Measurements from ENCODE around the gene SPTBN1. TPM values are rescaled to one million over a fixed set of nuclear protein-coding genes. Genes with fewer than 3 reads are reported as not detected.

SPTBN1 gene
- total and polyA plus RNA-seq, 2 of the 4 experiments (the other 2 are of a cell fraction): 49.1 to 241 TPM

DNA sequence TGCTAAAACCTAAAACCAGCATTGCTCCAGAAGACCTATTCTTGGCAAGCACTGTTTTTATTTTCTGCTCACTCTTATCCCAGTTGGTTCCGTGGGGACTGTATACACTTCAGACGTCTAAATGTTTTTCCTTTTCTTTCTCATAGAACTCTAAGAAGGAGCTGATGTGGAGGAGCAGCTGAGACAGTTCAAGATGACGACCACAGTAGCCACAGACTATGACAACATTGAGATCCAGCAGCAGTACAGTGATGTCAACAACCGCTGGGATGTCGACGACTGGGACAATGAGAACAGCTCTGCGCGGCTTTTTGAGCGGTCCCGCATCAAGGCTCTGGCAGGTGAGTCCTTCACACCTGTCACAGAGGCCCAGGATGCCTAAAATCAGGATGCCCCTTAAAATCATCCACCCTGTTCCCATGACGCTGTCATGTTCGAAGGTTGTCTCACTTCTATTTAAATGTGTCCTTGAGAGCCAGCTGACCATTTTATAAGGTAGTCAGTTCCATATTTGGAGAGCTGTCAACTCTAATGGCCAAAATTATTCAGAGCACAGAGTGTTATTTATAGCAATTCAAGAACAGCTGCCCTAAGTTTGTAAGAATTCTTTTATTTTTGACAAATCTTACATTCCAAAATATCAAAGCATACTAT lies 70.2 kb downstream of the SPTBN1 start:
- CTCF ChIA-PET: no interaction called here

More for the DNA sequence above, 70.2 kb downstream of the SPTBN1 start:
- Histone ChIP-seq H3K56ac (ENCODE audit: extremely low read depth, insufficient read depth, low read length) (no peak overlapping the region), H3K18ac (ENCODE audit: low read depth, low read length) (no peak overlapping the region), H3K4me2 (ENCODE audit: low read depth, low read length) (no peak overlapping the region), H3K4me3 (ENCODE audit: insufficient read depth, low read depth, low read length) (no peak overlapping the region), H2AK9ac (replicated peaks; ENCODE audit: low read depth, low read length, poor library complexity) (no peak overlapping the region), H3K27ac (ENCODE audit: insufficient read depth, low read length) (no peak overlapping the region), H3K9me1 (ENCODE audit: insufficient read depth, low read length) (peaks cover 8% of the 10 kb centered on the region), H3K4me1 (ENCODE audit: control insufficient read depth, insufficient read depth, low read length) (peaks cover 6% of the 10 kb centered on the region), H2BK5ac (ENCODE audit: low read depth, low read length, poor library complexity, severe bottlenecking) (no peak overlapping the region), H4K91ac (ENCODE audit: insufficient read depth, low read depth, low read length) (peak overlapping the region; percentile 16; the same call in 1 of the 2 replicates), H2AFZ (replicated peaks; ENCODE audit: low read length, poor library complexity) (no peak overlapping the region), H2BK15ac (ENCODE audit: low read depth, low read length) (no peak overlapping the region), H3K4ac (ENCODE audit: low read depth, low read length) (no peak overlapping the region), H2AK5ac (ENCODE audit: low read depth, low read length) (no peak overlapping the region), H3K9ac (ENCODE audit: low read depth, low read length) (no peak overlapping the region), H3K79me1 (ENCODE audit: low read depth in 1 of 2, low read length in 2 of 2) (peaks cover 46 to 81% of the 10 kb centered on the region in 2 experiments), H4K8ac (ENCODE audit: low read depth in 2 of 2, low read length in 2 of 2) (no peak overlapping the region), H2BK20ac (ENCODE audit: low read depth, low read length) (no peak overlapping the region), H3K36me3 (ENCODE audit: control insufficient read depth, insufficient read depth, low read length) (peaks cover 20% of the 10 kb centered on the region), H3K23ac (ENCODE audit: low read depth, low read length) (no peak overlapping the region), H4K20me1 (ENCODE audit: insufficient read depth, low read length) (peaks cover 17% of the 10 kb centered on the region; the same call in 1 of the 2 replicates), H3K14ac (replicated peaks; ENCODE audit: low read depth, low read length) (no peak overlapping the region), H4K5ac (ENCODE audit: low read depth, low read length) (no peak overlapping the region), H3K27me3 (ENCODE audit: control insufficient read depth, insufficient read depth, low read length) (no peaks in the 10 kb centered on the region), H3K9me3 (ENCODE audit: control insufficient read depth, insufficient read depth, low read length) (no peaks in the 10 kb centered on the region), H2BK120ac (ENCODE audit: low read depth, low read length) (no peak overlapping the region)
- TF ChIP-seq CTCF (conservative IDR thresholded peaks at IDR 0.05; ENCODE audit: low read depth, low read length) (no peak), FOS (IDR thresholded peaks at IDR 0.05; ENCODE audit: low read depth, low read length) (no peak), CEBPB (IDR thresholded peaks at IDR 0.05; ENCODE audit: low read depth, low read length) (no peak), BHLHE40 (IDR thresholded peaks at IDR 0.05; ENCODE audit: low read depth, low read length) (no peak), CHD1 (IDR thresholded peaks at IDR 0.05; ENCODE audit: low read depth, low read length) (no peak), ELK1 (IDR thresholded peaks at IDR 0.05; ENCODE audit: borderline replicate concordance, low read depth, low read length) (no peak), POLR2A (IDR thresholded peaks at IDR 0.05; ENCODE audit: low read depth, low read length) (no peak), RCOR1 (IDR thresholded peaks at IDR 0.05; ENCODE audit: insufficient replicate concordance, low read length) (no peak), SMC3 (IDR thresholded peaks at IDR 0.05; ENCODE audit: low read depth, low read length) (no peak), MXI1 (IDR thresholded peaks at IDR 0.05; ENCODE audit: borderline replicate concordance, low read depth, low read length) (no peak), RAD21 (IDR thresholded peaks at IDR 0.05; ENCODE audit: low read length) (no peak), MAZ (IDR thresholded peaks at IDR 0.05; ENCODE audit: borderline replicate concordance, low read depth, low read length) (no peak), RFX5 (IDR thresholded peaks at IDR 0.05; ENCODE audit: low read depth, low read length) (no peak), MAFK (IDR thresholded peaks at IDR 0.05; ENCODE audit: low read depth, low read length) (no peak), NFE2L2 (IDR thresholded peaks at IDR 0.05; ENCODE audit: low read depth, low read length) (no peak)
- TF ChIP-seq, protein P1, sequence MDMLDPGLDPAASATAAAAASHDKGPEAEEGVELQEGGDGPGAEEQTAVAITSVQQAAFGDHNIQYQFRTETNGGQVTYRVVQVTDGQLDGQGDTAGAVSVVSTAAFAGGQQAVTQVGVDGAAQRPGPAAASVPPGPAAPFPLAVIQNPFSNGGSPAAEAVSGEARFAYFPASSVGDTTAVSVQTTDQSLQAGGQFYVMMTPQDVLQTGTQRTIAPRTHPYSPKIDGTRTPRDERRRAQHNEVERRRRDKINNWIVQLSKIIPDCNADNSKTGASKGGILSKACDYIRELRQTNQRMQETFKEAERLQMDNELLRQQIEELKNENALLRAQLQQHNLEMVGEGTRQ (IDR thresholded peaks at IDR 0.05; ENCODE audit: low read depth, low read length): no peak
- intact Hi-C loops (cut with micrococcal nuclease): loop anchor here (10.0 kb wide), 1 partner anchor 322 kb away; no protein-coding TSS in a partner anchor
- 95% methylated on average over 4 of the region's 12 CpGs; no CpG with 5 or more reads in 1 of the 2 experiments for whole genome bisulfite sequencing, 2 experiments (ENCODE audit: extremely low coverage in 2 of 2, insufficient read length in 1 of 2)
- in situ Hi-C loops (cut with MboI; ENCODE audit: low sequenced_read_pairs): loop anchor here (10.0 kb wide), 1 partner anchor 178 kb away; no protein-coding TSS in a partner anchor
- dilution Hi-C loops (cut with HindIII; ENCODE audit: low sequenced_read_pairs, unreplicated experiment): no loop called here
- POLR2A ChIA-PET (ENCODE audit: unreplicated experiment): no interaction called here
- DNase-seq (no peak), ATAC-seq (ENCODE audit: low read depth) (no peak)
- BruUV-seq (replicated peaks): no TSS peak

Data from IMR-90 (cell line).